NCI-H1048 (cell line): ENCODE measurements around the gene LMAN1L.
A peak's percentile ranks its signal among the peaks of the same experiment; 100 is the strongest.
"Not testable (repeated sequence)": the region's sequence is repeated elsewhere in the genome, so short reads cannot be mapped to it uniquely, and the experiment has no call there.

Experiments used
- DNase-seq: peaks from one replicate; lab custom pipeline; 2025; lab: John Stamatoyannopoulos, UW

LMAN1L gene

DNA sequence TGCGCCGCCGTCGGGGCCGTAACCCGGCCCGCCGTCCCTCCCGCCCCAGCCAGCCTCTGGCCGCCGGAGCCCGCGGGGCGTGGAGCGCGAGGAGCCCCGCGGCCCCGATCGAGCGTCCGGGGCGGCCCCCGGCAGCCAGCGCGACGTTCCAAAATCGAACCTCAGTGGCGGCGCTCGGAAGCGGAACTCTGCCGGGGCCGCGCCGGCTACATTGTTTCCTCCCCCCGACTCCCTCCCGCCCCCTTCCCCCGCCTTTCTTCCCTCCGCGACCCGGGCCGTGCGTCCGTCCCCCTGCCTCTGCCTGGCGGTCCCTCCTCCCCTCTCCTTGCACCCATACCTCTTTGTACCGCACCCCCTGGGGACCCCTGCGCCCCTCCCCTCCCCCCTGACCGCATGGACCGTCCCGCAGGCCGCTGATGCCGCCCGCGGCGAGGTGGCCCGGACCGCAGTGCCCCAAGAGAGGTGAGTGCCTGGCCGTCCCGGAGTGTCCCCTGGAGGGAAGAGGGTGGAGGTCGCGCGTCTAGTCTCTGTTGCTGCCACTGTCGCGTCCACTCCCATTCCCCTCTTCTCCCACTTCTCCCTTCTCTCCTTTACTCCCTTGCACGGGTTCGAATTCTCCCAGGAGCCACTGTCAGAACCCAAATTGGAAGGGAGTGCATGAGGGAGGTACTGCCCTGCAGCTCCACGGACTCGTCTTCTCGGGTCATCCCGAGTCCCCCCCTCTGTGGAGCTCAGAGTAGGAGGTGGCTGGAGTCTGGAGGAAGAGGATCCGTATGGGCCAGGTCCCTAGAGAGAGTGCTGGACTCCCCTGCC lies 30.2 kb upstream of the LMAN1L start:
- no peak for DNase-seq

DNA sequence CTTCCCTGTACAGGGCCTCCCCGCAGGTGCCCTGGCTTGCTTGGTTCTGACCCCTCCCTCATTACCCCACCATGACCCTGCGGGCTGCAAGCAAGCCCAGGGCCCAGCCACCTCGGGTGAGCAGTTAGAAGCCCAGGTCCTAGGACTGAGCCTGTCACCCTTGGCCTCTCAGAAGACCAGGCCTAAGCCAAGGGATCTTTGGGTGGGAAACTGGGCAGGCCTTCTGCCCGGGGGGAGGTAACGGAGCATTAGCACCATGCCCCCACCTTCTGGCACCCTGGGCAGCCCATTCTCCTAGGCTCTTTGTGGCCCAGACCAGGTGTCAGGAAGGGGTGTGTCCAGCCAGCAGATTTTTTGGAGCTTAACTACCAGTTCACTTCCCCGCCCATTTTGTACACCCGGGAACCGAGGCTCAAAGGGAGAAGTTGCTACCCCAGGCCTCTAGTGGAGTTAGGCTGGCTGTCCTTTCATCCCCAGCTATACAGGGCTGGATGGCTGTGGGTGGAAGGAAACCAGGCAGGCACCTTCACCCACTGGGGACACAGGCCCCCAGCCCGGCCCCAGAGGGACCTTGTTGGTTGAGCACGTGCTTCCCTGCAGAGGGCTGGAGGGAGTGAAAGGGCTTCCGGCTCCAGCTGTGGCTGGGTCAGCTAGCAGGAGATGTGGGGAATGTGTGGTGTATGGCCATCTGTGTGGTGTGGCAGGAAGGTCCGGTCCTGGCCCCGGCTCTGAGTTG lies 29.4 kb upstream of the LMAN1L start:
- DNase-seq: no peak

DNA sequence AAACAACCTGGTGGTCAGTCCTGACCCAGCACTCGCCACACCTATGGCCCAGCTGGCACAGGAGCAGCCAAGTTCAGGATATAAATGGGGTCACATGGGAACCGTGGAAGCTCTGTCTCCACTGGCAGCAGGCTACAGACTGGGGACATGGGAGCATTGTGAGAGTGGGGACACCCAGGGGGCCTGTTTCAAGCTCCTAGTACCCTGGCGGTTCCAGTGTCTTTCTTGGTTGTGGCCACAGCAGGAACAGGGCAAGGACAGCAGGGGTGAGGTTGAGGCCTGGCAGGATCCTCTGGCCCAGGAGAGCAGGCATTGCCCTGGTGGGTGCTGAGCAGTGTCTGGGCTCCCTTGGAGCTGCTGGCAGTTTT lies 28.8 kb upstream of the LMAN1L start:
- no peak for DNase-seq

DNA sequence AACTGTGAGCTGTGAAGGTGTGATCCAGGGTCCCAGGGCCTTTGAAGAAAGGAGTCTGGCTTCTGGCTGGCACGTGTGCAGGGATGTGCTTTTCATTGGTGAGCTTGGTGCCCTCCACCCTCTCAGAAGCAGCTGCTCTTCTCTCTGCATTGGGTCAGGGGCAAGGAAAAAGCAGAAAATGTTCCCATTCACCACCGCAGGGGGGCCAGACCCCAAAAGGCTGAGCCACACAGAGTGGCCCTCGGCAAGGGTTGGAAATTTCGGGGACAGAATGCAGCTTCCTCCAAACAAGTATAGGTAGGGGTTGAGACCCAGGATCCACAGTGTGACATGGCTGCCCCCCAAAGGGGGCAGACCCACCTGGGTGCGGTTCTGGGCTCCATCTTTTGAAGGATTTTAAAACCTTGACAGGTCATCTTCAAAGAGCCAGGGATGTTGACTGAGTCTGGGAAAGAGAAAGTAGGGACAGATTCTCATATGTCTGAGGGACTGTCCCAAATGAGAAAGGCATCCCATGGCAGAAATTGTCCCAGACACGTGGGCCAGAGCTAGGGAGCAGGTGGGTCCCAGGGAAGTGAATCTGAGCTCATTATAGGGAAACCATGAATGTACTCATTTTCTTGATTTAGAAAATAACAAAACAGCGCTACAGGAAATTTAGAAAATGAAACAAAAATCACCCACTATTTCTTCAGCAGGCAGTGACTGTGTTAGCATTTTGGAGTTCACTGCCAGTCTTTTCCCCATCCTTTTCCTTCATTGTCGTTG lies 28.0 kb upstream of the LMAN1L start:
- no peak for DNase-seq

DNA sequence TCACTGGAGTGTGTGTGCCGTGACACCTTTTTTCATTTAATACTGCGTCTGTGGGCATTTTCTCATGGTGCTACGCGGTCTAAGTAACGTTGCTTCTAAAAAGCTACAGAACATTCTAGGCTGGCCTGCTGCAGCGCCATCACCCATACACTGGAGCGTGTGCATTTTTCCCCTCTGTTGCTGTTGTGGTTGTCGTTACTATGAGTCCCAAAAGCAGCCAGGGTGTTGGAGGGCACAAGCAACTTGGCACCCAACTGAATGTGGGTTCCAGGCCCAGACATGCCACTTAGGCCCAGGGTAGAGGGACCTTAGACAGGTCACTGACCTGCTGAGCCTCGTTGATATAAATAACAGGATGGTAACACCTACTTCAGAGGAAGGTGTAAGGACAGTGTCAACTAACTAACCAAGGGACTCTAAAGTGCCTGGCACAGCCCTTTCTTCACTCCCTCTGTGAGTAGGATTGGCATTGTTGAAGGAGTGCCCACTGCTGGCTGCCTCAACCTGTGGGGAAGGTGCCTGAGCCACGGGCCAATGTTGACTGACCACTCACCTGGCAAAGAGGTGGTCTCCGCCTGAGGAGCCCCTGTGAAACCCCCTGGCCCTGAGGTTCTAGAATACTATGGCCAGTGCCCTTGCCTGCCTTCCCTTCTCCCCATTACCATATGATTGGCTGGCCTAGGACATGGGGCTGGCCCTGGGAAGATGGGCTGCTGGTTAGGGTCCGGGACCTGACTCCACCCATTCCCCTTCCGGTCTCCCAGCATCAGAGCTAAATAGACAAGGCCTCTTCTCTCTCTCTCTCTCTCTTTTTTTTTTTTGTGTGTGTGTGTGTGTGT lies 27.2 kb upstream of the LMAN1L start:
- no peak for DNase-seq

DNA sequence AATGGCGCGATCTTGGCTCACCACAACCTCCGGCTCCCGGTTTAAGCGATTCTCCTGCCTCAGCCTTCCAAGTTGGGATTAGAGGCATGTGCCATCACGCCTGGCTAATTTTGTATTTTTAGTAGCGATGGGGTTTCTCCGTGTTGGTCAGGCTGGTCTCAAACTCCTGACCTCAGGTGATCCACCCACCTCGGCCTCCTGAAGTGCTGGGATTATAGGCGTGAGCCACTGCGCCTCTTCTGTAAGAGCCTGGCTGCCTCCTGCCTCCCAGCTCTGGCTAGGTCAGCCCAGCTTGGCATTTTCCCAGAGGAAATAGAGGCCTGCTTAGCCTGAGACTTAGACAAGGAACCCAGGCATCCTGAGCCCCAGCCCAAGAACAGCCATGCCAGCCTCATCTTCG lies 26.6 kb upstream of the LMAN1L start:
- DNase-seq: not testable (repeated sequence)

DNA sequence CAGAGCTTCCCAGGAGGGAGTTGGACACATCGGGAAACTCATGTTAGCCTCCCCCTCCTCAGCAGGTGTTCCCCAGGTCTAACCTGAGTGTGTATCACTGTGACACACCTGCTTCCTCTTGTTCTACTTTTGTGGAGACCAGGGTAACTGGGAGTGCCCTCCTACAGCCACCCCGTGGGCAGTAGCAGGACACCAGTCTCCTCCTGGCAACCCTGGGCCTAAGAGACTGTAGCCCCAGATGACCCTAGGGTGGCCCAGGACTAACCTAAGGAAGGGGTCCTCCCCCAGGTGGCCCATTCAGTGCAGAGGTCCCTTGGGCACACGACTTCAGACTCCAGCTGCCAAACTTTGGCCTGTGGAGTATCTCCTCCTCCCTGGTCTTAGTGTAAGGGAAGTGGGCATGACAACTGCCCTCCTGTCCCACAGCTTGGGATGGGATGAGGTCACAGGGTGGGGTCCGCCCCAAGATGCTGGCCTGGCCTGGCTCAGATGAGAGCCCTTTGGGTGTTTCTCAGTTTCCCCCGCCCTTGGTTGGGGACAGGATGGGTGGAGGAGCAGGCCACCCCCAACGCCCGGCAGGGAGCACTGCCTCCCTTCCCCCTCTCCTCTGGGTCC lies 26.0 kb upstream of the LMAN1L start:
- DNase-seq: no peak

DNA sequence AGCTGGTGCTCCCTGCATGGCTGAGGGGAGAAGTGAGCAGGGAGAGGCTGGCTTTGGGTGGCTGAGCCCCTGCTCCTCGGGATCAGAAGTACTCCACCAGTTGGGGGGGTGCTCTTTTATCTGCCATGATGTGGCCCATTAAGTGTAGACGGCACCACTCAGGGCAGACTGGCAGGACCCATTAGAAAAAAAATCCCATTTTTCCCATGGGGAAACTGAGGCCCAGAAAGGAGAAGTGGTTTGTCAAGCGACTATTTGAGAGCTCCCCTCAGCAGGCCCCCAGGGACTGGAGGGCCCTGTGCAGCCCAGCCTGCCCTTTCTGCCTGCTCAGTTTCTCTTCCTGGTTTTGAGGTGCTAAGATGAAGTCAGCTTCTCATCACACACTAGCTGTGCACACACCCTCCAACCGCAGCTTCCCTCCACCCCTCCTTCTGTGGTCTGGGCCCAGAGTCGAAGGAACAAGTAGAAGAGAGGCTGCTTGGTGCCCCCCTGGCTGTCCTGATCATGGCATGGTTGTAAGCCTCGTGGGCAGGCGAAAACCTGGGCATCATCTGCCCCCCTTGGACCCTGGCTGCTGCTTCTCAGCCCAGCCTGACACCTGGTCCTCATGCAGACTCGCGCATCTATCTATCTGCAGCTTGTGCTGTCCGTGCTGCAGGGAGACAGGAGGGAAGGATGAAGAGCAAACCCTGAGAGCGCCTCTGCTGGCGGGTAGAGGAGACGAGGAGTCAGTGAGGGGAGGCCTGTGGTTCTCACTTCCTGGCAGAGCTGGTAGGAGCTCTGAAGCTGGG lies 25.2 kb upstream of the LMAN1L start:
- peak; percentile 7 for DNase-seq

DNA sequence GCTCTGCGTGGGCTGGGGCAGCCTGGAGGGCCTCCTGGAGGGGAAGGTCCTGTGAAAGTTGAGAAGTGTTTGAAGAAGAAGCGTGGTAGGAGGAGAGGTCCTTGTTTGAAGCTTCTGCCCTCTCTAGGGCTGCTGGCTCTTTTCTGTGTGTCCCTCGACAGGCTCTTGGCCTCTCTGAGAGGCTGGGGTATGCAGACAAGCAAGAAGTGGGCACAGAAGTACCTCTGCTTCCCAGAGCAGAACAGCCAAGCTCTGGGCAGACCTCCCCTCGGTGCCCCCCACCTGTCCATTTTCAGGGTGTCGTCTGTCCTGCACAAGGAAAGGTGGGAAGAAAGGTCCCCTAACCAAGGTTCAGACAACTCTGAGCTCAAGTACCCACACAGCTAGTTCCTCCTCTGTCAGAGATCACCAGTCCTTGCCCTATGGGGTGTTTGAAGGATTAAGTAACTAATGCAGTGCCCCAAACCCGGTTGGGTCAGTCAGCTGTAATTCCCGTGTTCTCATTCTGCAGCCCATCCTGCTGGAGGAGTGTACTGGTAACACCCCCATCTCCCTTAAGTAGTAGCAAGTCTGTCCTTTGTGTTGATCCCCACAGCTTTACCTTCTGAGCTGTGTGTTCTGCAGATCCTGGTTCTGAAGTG lies 24.5 kb upstream of the LMAN1L start:
- no peak for DNase-seq

DNA sequence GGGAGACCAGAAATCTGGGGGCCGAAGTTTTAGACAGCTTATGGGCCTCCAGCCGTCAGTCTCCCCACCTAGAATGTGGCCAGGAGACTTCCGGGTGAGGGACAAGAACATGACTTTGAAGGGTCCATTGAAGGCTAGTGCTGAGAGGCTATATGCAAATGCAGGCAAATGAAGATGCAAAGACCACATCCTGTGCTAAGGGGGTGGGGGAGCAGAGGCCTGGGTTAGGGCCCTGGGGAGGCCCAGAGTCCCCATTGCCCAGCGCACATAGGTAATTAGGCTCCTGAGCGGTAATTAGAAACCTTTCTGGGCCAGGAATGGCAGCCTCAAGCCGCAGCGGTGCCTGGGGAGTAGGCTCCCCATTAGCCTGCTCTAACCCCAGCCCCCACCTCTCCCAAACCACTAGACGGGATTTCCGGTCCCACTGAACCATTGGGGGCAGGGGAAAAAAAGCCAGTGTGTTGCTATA lies 23.9 kb upstream of the LMAN1L start:
- DNase-seq: peak; percentile 78

DNA sequence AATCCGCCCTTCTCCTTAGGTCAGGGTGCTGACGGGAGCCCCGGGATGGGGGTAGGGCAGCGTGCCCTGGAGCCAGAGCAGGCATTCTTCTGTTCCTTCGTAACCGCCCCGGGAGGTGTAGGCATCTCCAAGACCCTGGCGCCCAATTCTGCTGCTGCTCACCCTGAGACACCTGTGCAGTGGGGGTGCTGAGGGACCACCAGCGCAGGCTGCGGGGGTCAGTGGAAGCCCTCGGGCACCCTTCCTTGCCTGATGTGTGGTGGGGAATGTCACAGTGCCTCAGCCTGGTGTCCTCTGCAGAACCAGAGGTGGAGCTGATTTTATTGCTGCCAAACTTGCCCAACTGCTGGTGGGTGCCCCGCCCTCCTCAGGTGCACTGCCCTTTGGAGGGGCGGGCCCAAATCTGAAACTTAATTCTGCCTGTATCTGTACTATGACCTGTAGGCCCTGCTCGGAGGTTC lies 23.4 kb upstream of the LMAN1L start:
- DNase-seq: no peak

DNA sequence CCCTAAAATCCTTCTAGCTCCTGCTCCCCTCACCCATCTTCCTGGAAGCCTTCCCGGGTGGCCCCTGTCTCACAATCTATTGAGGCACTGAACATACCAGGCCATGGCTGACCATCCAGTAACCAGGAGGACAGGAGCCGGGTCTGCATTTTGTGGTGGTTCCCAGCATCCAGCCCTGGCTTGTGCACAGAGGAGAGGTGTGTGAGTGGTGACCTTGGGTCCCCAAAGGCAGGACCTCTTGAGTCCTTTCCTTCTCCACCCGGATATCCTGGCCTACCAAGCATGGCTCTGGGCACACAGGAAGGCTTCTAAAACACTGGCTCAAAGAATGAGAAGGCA lies 22.9 kb upstream of the LMAN1L start:
- no peak for DNase-seq

DNA sequence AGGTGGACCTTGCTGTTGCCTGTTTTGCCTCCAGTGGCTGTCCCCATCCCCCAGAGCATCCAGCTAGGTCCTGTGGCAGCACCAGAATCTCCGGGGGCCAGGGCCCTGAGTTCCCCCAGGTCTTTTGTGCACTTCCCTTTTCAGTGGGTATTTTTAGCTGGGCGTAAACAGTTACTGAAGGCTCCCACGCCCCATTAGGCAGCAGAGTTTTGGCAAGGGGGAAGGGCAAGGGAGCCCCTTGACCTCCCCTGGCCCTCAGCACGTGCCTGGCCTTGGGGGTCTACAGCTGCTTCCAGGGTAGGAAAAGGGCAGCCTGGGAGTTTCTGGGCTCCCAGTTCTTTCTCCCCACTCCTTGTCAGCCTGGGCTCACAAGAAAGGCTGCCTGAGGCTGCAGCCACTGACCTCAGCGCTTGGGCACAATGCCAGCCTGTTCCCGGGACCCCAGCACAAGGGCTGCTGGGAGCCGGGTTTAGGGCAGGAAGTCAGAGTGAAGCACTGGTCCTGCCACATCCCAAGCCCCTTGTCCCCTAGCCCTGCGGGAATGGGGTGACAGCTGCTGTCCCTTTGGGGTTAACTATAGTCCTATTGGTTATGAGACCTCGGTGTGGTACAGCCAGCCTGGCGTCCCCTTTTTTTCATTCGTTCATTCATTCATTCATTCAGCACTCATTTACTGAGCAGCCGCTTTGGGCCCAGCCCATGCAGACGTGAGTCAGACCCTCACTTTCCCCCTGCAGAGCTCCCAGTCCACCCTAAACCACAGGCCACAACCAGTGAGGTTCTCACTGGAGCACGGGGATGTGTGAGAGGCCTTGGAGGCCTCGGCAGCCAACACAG lies 22.3 kb upstream of the LMAN1L start:
- DNase-seq: no peak

DNA sequence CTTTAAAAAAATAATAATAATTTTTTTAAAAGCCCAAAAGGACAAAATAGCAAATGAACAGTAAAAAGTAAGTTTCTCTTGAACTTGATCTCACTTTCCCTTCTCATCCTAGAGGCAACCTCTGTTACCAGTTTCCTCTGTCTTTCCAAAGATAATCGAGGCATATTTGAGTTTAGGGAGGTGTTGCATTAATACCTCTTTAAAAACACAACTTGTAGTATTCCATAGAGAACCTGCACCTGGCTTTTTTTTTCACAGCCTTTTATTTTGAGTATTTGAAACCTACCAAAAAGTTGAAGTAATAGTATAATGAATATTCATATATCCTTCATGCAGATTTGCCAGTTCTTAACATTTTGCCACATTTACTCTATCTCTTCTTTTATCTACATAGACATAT lies 21.6 kb upstream of the LMAN1L start:
- no peak for DNase-seq

DNA sequence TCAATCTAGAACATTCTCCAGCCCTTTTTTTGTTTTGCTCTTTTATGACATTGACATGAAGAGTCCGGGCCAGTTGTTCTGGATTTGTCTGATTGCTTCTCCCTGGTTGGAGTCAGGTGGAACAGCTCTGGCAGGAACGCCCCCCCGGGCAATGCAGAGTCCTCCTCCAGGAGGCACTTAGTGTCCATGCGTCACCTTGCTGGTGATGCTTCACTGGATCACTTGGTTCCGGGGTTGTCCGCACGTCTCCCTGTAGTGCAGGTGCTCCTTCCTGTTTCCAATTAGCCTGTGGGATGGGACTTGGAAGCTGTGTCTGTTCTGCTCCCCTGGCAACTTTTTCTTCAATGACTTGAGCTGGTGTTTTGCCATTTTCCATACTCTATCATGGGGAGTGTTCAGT lies 21.0 kb upstream of the LMAN1L start:
- no peak for DNase-seq

DNA sequence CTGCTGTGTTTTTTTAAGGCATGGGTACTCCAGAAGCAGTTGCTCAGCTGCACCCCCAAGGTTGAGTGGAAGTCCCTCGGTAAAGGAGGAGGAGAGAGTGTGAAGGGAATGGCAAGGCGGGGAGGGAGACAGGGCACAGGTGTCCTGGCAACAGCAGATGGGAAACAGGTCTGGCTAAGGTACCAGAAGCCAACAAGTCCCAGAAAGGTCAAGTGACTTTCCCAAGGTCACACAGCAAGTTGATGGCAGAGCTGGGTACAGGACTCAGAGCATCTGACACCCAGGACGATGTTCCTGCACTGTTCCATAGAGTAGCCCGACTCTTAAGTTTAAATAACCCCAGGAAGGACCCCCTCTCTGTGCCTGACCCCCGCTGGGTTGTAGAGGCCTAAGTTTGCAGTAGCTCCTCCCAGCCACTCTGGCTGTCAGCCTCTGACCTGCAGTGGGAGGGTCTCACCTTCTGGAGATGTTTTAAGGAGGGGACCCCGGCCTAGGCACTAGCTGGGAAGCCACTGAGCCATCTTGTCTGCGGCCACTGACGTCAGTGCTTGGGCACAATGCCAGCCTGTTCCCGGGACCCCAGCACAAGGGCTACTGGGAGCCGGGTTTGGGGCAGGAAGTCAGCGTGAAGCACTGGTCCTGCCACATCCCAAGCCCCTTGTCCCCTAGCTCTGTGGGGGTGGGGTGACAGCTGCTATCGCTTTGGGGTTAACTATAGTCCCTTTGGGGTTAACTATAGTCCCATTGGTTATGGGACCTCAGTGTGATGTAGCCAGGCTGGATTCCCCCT lies 20.2 kb upstream of the LMAN1L start:
- no peak for DNase-seq

DNA sequence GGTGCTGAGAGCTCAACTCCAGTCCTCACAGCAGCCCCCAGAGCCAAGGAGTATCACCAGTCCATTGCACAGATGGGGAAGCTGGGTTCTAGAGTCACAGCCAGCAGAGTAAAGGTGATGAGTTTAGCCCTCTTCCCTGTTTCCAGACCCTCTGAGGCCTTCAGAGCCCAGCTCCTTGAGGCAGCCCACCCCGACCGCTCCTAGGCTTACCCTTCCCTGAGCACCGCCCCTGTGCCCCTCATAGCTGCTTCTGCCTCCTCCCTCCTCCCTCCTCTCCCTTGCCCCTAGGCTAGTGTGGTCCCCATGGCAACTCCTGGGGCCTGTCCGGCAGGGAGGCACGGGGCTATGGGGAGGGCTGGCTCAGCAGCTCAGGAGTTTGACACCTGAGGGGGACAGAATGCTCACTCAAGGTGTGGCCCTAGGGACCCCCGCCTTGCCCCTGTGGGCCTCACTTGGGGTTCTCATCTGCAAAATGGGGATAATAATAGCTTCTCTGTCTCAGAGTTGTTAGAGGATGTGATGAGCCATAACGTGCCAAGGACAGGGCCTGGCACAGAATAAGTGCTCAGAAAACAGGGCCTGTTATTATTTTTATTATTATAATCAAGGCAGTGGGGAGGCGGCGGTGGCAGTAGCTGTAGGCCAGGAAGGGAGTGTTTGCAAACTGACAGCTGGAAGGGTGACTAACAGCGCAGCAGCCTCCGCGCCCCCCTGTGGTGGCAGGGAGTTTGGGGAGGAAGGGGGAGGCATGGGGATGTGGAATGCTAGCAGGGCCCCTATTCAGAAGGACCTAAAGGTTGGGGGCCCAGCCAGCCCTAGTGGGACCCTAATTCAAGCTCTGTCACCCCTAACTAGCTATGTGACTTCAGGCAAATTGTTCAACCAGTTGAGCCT lies 19.3 kb upstream of the LMAN1L start:
- DNase-seq: no peak
